Measurements from ENCODE around the gene STAB1.

- TF ChIP-seq POLR2A (IDR thresholded peaks at IDR 0.05) (no peak), CTCF (IDR thresholded peaks at IDR 0.05) (no peak)
Measured at GRCh38 chr3:52447512-52448355, 47.4 kb upstream of the STAB1 start.
